Caki2 (cell line): ENCODE measurements around the gene SH3BP5. TPM values are rescaled to one million over a fixed set of nuclear protein-coding genes. Genes with fewer than 3 reads are reported as not detected.

ENCODE experiments used
- DNase-seq: peaks from one replicate; pipeline ENCODE4 v3.0.0-alpha.2; 2015; ENCODE audit warnings: low read depth
- in situ Hi-C: cut with HindIII; loops from 2 replicates; pipeline ENCODE4 v1.10.0; 2016; ENCODE audit warnings: low sequenced_read_pairs, low pct_unique_long_range_greater_than_20kb, mixed read lengths
- total RNA-seq: library from RNA; depleted of rRNA; stranded (reverse); fragments of >200 nt; shearing (Covaris generic); gene quantifications from 2 replicates; pipeline ENCODE4 v1.2.3, GENCODE V29; 2014; ENCODE audit warnings: low replicate concordance

SH3BP5 gene
- total RNA-seq, 1 experiment from 2014 or later, result 0.84 TPM

- in situ Hi-C loops, result no loop called here
- no peak for DNase-seq
These were observed 42.7 kb downstream of the SH3BP5 start for GRCh38 chr3:15289661-15290060.

GRCh38 chr3:15288331-15289035 lies 43.9 kb downstream of the SH3BP5 start:
- no peak for DNase-seq
- in situ Hi-C loops, result no loop called here

DNA sequence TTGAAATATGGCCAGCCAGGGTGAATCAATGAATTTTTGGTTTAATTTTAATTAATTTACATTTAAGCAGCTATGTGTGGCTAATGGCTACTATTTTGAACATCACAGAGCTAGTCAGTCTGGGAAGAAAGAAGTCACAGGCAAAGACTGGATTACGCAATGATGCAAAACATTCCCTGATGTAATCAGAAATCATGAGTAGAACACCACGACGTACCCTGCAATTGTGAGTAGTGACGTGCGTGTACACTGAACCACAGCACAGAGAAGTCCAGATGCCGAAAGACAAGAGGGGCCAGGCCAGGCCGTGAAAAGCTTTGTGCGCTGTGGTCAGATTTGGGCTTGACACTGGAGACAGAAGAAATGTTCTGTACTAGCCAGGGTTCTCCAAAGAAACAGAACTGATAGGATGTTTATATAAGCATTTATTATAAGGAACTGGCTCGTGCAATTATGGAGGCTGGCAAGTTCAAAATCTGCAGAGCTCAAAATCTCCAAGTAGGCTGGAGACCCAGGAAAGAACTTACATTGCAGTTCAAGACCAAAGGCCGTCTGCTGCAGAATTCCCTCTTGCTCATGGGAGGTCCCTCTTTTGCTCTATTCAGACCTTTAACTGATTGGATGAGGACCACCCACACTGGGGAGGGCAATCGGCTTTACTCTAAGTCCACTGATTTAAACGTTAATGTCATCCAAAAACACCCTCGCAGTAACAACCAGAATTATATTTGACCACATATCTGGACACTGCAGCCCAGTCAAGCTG lies 44.6 kb downstream of the SH3BP5 start:
- DNase-seq, result no peak

GRCh38 chr3:15286022-15286421 lies 46.4 kb downstream of the SH3BP5 start:
- no peak for DNase-seq
- in situ Hi-C loops, result no loop called here

More for the DNA sequence above, 44.6 kb downstream of the SH3BP5 start:
- in situ Hi-C loops, result no loop called here

GRCh38 chr3:15284121-15284889 lies 48.1 kb downstream of the SH3BP5 start:
- in situ Hi-C loops, result no loop called here
- no peak for DNase-seq

DNA sequence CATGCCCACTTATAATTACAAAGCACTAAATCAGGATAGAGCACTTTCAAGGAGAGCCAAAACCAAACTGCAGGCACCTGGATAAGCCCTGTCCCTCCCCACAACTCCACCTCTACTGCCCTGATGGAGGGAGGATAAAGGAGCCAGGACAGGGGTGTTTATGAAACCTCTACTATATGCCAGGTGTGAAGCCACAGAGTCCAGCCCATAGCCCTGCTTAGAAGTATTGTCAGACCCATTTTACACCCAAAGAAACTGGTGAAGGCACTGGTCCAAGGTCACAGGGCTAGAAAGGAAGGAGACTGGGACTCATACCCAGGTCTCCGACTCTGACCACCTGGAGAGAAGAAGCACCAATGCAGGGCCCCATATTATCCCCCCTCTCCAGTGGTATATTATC lies 48.7 kb downstream of the SH3BP5 start:
- in situ Hi-C loops, result no loop called here
- DNase-seq, result no peak

DNA sequence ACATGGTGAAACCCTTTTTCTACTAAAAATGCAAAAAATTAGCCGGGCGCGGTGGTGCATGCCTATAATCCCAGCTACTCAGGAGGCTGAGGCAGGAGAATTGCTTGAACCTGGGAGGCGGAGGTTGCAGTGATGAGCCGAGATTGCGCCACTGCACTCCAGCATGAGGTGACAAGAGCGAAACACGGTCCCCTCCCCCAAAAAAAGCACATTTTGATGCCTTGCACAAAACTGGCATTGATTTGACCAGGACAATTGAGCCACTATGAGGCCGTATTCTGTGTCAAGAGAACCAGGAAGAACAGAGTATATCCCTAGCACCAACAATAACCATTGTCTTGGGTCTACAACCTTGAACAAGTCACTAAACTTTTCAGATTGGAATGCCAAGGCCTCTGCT lies 50.6 kb downstream of the SH3BP5 start:
- no peak for DNase-seq
- in situ Hi-C loops, result no loop called here

GRCh38 chr3:15280853-15281532 lies 51.4 kb downstream of the SH3BP5 start:
- peak; percentile 25 for DNase-seq
- in situ Hi-C loops, result no loop called here

DNA sequence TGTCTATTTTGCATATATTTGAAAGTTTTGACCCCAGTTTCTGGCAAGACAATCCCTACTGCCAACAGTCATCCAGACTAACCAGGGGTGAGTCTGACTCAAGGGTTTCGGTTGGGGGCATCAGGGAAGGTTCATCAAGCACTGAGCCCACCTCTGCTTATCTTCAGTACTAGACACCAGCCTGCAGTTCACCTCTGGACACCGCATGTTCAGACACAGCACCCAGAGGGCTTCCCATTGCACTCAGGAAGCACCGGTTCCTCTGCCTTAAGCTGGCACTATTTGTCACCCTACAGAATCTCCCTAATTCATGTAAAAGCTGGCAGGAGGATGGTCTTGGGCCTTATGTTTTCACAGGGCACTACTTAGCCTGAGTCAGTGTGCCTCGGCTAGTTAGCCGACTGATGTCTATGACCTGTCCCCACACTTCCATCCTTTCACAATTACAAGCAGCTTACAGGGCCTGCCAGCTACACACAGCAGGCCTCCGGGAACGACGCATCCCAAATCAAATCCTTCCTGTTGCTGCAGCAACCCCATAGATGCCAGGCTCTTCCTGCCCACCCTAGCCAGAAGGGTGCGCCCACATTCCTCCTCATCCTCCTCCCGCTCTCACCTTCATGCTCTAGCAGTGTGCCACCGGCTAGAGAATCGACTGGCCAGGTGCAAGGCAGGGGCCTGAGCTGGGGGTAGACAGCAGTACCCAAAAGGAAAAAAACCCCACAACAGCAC lies 52.5 kb downstream of the SH3BP5 start:
- no peak for DNase-seq
- in situ Hi-C loops, result no loop called here

DNA sequence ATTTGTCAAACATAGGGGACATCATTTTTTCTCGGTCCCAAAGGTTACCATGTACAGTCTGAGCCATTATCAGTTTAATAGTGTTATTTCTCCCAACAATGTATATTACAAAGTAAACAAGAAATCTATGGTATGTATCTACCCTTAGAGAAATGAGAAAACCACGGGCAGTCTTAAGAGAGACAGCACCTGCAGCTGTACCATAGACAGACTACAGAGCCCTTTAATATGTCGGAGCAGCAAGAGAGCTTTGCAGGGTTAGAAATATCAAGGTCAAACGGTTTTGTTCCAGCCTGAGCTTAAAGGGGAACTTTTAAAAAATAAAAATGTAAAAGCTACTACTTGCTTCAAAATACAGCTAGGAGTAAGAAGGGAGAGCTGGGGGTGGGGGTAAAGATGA lies 53.2 kb downstream of the SH3BP5 start:
- no peak for DNase-seq
- in situ Hi-C loops, result no loop called here

DNA sequence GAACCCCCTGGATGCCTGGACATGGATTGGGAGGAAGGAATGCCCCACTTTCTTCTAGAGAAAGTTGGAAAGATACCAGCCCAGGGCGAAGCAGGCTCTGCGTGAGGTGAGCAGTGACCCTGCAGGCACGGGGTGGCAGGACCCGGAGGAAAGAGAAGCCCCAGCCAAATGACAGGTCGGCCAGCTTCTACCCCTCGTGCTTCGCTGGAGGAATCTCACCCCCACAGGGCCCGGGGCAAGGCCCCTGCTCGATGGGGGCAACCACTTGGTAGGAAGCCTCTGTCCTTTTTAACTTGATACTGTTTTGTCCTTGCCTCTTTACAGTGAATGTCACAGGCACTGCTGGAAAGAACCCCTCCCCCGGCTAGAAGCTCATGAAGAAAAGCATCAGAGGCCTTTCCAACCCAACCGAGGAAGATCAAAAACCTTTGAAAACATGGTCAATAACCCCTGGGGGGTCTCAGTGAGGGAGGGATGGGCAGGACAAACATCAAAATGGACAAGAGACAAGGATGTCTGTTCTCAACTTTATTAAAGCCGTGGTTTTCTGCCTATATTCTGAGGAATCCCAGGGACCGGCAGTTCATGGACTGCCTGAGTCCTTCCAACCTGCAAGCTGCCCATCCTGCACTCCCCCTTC lies 54.4 kb downstream of the SH3BP5 start:
- no peak for DNase-seq
- in situ Hi-C loops, result no loop called here

DNA sequence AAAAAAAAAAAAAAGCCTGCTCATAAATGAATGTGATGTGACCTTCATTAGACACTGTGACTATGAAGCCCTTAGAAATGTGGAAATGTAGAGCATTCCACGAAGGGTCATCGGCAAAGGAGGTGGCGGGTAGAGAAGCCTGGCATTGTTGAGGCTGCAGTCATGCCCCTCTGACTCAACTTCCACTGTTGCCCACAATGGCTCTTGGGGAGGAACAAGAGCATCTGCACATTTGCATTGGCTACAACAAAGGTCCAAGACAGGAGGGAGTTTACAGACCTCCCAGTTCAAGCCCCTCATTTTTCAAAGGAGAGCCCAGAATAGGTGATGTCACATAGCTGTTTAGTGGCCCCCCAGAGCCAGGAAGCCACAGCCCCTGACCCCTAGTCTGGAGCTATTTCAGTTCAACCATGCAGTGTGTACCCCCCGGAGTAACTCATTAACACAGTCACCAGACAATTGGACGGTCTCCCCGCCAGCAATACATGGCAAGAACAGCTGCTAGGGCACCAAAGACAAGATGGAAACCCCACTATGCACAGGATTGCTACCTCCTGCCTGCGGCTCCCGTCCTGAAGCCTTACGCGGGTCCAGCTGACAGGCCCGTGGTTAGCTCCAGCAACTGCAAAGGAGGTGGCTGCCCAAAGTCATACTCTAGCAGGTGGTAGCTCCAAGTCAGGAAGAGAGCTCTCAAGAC lies 56.2 kb downstream of the SH3BP5 start:
- in situ Hi-C loops, result no loop called here
- no peak for DNase-seq

- DNase-seq, result no peak
- in situ Hi-C loops, result no loop called here
These were observed 59.2 kb downstream of the SH3BP5 start for GRCh38 chr3:15273227-15273626.

GRCh38 chr3:15272426-15273196 lies 59.8 kb downstream of the SH3BP5 start:
- no peak for DNase-seq
- in situ Hi-C loops, result no loop called here

- DNase-seq, result no peak
- in situ Hi-C loops, result no loop called here
These were observed 60.5 kb downstream of the SH3BP5 start for GRCh38 chr3:15271785-15272381.

DNA sequence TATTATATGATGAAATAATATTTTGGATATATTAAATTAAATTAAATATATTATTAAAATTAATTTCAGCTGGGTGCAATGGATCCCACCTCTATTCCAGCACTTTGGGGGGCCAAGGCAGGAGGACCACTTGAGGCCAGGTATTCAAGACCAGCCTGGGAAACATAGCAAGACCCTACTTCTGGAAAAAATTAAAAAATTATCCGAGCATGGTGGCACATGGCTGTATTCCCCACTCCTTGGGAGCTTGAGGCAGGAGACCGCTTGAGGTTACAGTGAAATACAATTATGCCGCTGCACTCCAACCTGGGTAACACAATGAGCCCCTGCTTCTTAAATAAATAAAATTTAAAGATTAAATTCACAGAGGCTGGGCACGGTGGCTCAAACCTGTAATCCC lies 61.4 kb downstream of the SH3BP5 start:
- no peak for DNase-seq
- in situ Hi-C loops, result no loop called here
